K562 (cell line): ENCODE measurements around the gene NACAD. TPM values are rescaled to one million over a fixed set of nuclear protein-coding genes. Genes with fewer than 3 reads are reported as not detected.

Experiments
- ATF1 ChIP-seq, 2 experiments: fragments of 450-650 bp in 1 of 2; IDR thresholded peaks; 2 replicates each; pipeline ENCODE4 v1.6.1; 2016; ENCODE audit warnings: missing compliant biosample characterization in 1 of 2, missing genetic modification characterization in 1 of 2
- CTCFL ChIP-seq: IDR thresholded peaks from 2 replicates; pipeline ENCODE4 v1.6.1; 2011; ENCODE audit warnings: borderline replicate concordance, low read depth, mild to moderate bottlenecking, moderate library complexity, low read length; ENCODE audit not compliant: insufficient read depth, poor library complexity, severe bottlenecking
- ELF2 ChIP-seq: fragments of 250-450 bp; sonication (Bioruptor Pico); IDR thresholded peaks from 2 replicates; pipeline ENCODE4 v1.5.0; 2021; ENCODE audit warnings: mild to moderate bottlenecking
- ETS1 ChIP-seq: conservative IDR thresholded peaks from 2 replicates; pipeline ENCODE4 v1.6.1; 2011; ENCODE audit warnings: low read depth, mild to moderate bottlenecking, low read length; ENCODE audit not compliant: control insufficient read depth
- ILF3 ChIP-seq: fragments of 450-650 bp; IDR thresholded peaks from 2 replicates; pipeline ENCODE4 v1.6.1; 2018; ENCODE audit warnings: antibody characterized with exemption, mild to moderate bottlenecking, moderate library complexity, borderline replicate concordance
- MAFF ChIP-seq: IDR thresholded peaks from 2 replicates; pipeline ENCODE4 v1.6.1; 2012; ENCODE audit warnings: low read length, improper control_type of control experiment
- MYNN ChIP-seq, 2 experiments: sonication (generic); formaldehyde crosslinking in 1 of 2; IDR thresholded peaks; 2 replicates each; pipeline versions ENCODE4 v1.5.0 to v1.6.1; 2016 to 2020; ENCODE audit warnings: antibody characterized with exemption in 1 of 2, missing genetic modification reagents in 1 of 2
- RBM34 ChIP-seq: fragments of 200-400 bp; formaldehyde crosslinking; IDR thresholded peaks from 2 replicates; pipeline ENCODE4 v1.6.1; 2018; ENCODE audit warnings: low read length, borderline replicate concordance; ENCODE audit not compliant: insufficient read depth
- RNF219 ChIP-seq: fragments of 250-450 bp; sonication (Bioruptor Pico); IDR thresholded peaks from 2 replicates; pipeline ENCODE4 v1.5.0; 2022; ENCODE audit warnings: mild to moderate bottlenecking
- STAT5B ChIP-seq: fragments of 250-450 bp; sonication (Bioruptor Pico); IDR thresholded peaks from 2 replicates; pipeline ENCODE4 v1.8.0; 2021; ENCODE audit warnings: mild to moderate bottlenecking, inconsistent platforms
- TOE1 ChIP-seq, 2 experiments: fragments of 450-650 bp in 1 of 2; sonication (generic) in 1 of 2; formaldehyde crosslinking in 1 of 2; IDR thresholded peaks; 2 replicates each; pipeline versions ENCODE4 v1.7.1 to v1.8.0; 2016 to 2022; ENCODE audit warnings: borderline replicate concordance in 2 of 2, mild to moderate bottlenecking in 2 of 2, antibody characterized with exemption in 1 of 2, inconsistent platforms in 1 of 2, low read depth in 1 of 2, missing genetic modification reagents in 1 of 2, moderate library complexity in 1 of 2
- USF2 ChIP-seq: sonication (generic); formaldehyde crosslinking; IDR thresholded peaks from 2 replicates; pipeline ENCODE4 v1.5.0; 2020; ENCODE audit warnings: missing genetic modification reagents
- ZNF280A ChIP-seq: fragments of 450-650 bp; IDR thresholded peaks from 2 replicates; pipeline ENCODE4 v1.6.1; 2018; ENCODE audit warnings: mild to moderate bottlenecking, low read depth; ENCODE audit not compliant: partially characterized antibody
- ZNF324 ChIP-seq: fragments of 250-450 bp; sonication (Bioruptor Pico); IDR thresholded peaks from 2 replicates; pipeline ENCODE4 v1.4.0; 2020; ENCODE audit warnings: mild to moderate bottlenecking
- ZNF583 ChIP-seq: fragments of 250-450 bp; sonication (Bioruptor Pico); IDR thresholded peaks from 2 replicates; pipeline ENCODE4 v1.4.0; 2020
- polyA plus RNA-seq, 8 experiments: library from polyadenylated mRNA; depleted of rRNA in 4 of 8; stranded (reverse) in 5 of 8; unstranded in 3 of 8; fragments of >200 nt; fragmentation: Nextera tagmentation in 2 of 8; fragmentation: Illumina TruSeq in 1 of 8; extraction: Ambion mirVana in 2 of 8; extraction: Trizol in 1 of 8; gene quantifications; 2 replicates each; pipeline versions ENCODE4 v1.2.1 to v1.2.3, GENCODE V29; 2011 to 2014; ENCODE audit warnings: inconsistent platforms in 1 of 8, missing spikeins in 1 of 8
- total RNA-seq, 7 experiments: library from RNA; depleted of rRNA in 6 of 7; stranded (reverse); fragments of >200 nt in 6 of 7; fragmentation: Illumina TruSeq in 2 of 7; extraction: Trizol in 2 of 7; gene quantifications; 2 replicates each; pipeline versions ENCODE4 v1.2.1 to v1.2.3, GENCODE V29; 2011 to 2021; ENCODE audit warnings: low replicate concordance in 1 of 7

The NACAD gene
- total and polyA plus RNA-seq, 9 of the 15 experiments (the other 6 are each of a cell fraction or from before 2014, with no cell fraction given), result under 0.01 to 0.03 (median 0.02) TPM; not detected in 5

GRCh38 chr7:45111298-45112223, 22.8 kb upstream of the NACAD start, which contains the start of gene TBRG4 (continued):
- peak; percentile 96 for TF ChIP-seq ELF2 (CRISPR knock-in tag)
- no peak for TF ChIP-seq USF2 (CRISPR knock-in tag)
- peak; percentile 92; the same call in 1 of the 2 replicates for TF ChIP-seq ETS1
- no peak for TF ChIP-seq MYNN (IDR thresholded peaks at IDR 0.05)
- no peak for TF ChIP-seq MYNN (CRISPR knock-in tag; IDR thresholded peaks at IDR 0.05)
- no peak for TF ChIP-seq CTCFL
- no peak for TF ChIP-seq RNF219 (CRISPR knock-in tag)
- no peak for TF ChIP-seq MAFF
- TF ChIP-seq ZNF583 (CRISPR knock-in tag), result no peak
- TF ChIP-seq ZNF280A, result no peak
- TF ChIP-seq ATF1 (CRISPR knock-in tag; IDR thresholded peaks at IDR 0.05), result peak; percentile 97
- peak; percentile 99 for TF ChIP-seq ATF1 (tag; IDR thresholded peaks at IDR 0.05)
- no peak for TF ChIP-seq ZNF324 (CRISPR knock-in tag)
- TF ChIP-seq TOE1 (IDR thresholded peaks at IDR 0.05; ENCODE audit: borderline replicate concordance), result peak; percentile 76
- no peak for TF ChIP-seq TOE1 (CRISPR knock-in tag; IDR thresholded peaks at IDR 0.05; ENCODE audit: borderline replicate concordance, low read depth)
- TF ChIP-seq STAT5B (CRISPR knock-in tag), result no peak
- no peak; the same call in 1 of the 2 replicates for TF ChIP-seq ILF3
- no peak for TF ChIP-seq RBM34
